ENCODE results near the gene TLE2. TPM values are rescaled to one million over a fixed set of nuclear protein-coding genes. Genes with fewer than 3 reads are reported as not detected.
"Not testable (repeated sequence)": the region's sequence is repeated elsewhere in the genome, so short reads cannot be mapped to it uniquely, and the experiment has no call there.

TLE2 gene
- total RNA-seq, 2 experiments from 2014 or later = 1.4 to 2.3 TPM

GRCh38 chr19:2994588-2995131 lies 34.4 kb downstream of the TLE2 start:
- peaks cover 4% of the 10 kb centered on the region for H3K36me3 Mint-ChIP-seq
- H3K27ac Mint-ChIP-seq = no peak overlapping the region
- no peak overlapping the region for H3K4me3 Mint-ChIP-seq
- H3K27me3 Mint-ChIP-seq = no peaks in the 10 kb centered on the region
- no peak for DNase-seq
- H3K4me1 Mint-ChIP-seq = no peaks in the 10 kb centered on the region
- no peaks in the 10 kb centered on the region for H3K9me3 Mint-ChIP-seq

- Mint-ChIP-seq H3K27ac (no peak overlapping the region), H3K27me3 (no peaks in the 10 kb centered on the region), H3K36me3 (no peaks in the 10 kb centered on the region), H3K4me1 (no peaks in the 10 kb centered on the region), H3K4me3 (no peak overlapping the region), H3K9me3 (no peaks in the 10 kb centered on the region)
- no peak for DNase-seq
These were observed 35.5 kb downstream of the TLE2 start for GRCh38 chr19:2993579-2993978.

GRCh38 chr19:2992958-2993357 lies 36.1 kb downstream of the TLE2 start:
- Mint-ChIP-seq H3K9me3 (no peaks in the 10 kb centered on the region), H3K27me3 (no peaks in the 10 kb centered on the region)

GRCh38 chr19:2992333-2992732 lies 36.7 kb downstream of the TLE2 start:
- H3K27me3 Mint-ChIP-seq, DNase-seq, H3K9me3 Mint-ChIP-seq, H3K27ac Mint-ChIP-seq, H3K36me3 Mint-ChIP-seq, H3K4me1 Mint-ChIP-seq, H3K4me3 Mint-ChIP-seq: not testable (repeated sequence)

More at GRCh38 chr19:2992958-2993357, 36.1 kb downstream of the TLE2 start:
- DNase-seq = no peak
- Mint-ChIP-seq H3K36me3 (no peaks in the 10 kb centered on the region), H3K4me1 (no peaks in the 10 kb centered on the region), H3K4me3 (no peak overlapping the region), H3K27ac (no peak overlapping the region)

- Mint-ChIP-seq H3K4me1 (no peaks in the 10 kb centered on the region), H3K27me3 (peaks cover 2% of the 10 kb centered on the region), H3K4me3 (no peak overlapping the region), H3K36me3 (no peaks in the 10 kb centered on the region), H3K9me3 (no peaks in the 10 kb centered on the region), H3K27ac (no peak overlapping the region)
- DNase-seq = no peak
These were observed 39.7 kb downstream of the TLE2 start for GRCh38 chr19:2989236-2989946.

GRCh38 chr19:2988568-2988967 lies 40.5 kb downstream of the TLE2 start:
- Mint-ChIP-seq H3K4me1 (no peaks in the 10 kb centered on the region), H3K27me3 (peaks cover 9% of the 10 kb centered on the region), H3K9me3 (no peaks in the 10 kb centered on the region), H3K4me3 (no peak overlapping the region), H3K36me3 (no peaks in the 10 kb centered on the region), H3K27ac (no peak overlapping the region)
- no peak for DNase-seq

GRCh38 chr19:2987797-2988196 lies 41.3 kb downstream of the TLE2 start:
- Mint-ChIP-seq H3K27me3 (peaks cover 16% of the 10 kb centered on the region), H3K36me3 (no peaks in the 10 kb centered on the region), H3K27ac (no peak overlapping the region), H3K9me3 (no peaks in the 10 kb centered on the region), H3K4me3 (no peak overlapping the region), H3K4me1 (no peaks in the 10 kb centered on the region)
- no peak for DNase-seq

GRCh38 chr19:2986951-2987524 lies 42.0 kb downstream of the TLE2 start:
- Mint-ChIP-seq H3K27me3 (peaks cover 16% of the 10 kb centered on the region), H3K4me3 (no peak overlapping the region), H3K4me1 (no peaks in the 10 kb centered on the region), H3K27ac (no peak overlapping the region), H3K9me3 (no peaks in the 10 kb centered on the region), H3K36me3 (no peaks in the 10 kb centered on the region)
- no peak for DNase-seq

GRCh38 chr19:2984215-2984528 lies 44.9 kb downstream of the TLE2 start:
- Mint-ChIP-seq H3K36me3 (no peaks in the 10 kb centered on the region), H3K4me3 (no peak overlapping the region), H3K27me3 (peaks cover 21% of the 10 kb centered on the region), H3K27ac (no peak overlapping the region), H3K9me3 (no peaks in the 10 kb centered on the region), H3K4me1 (no peaks in the 10 kb centered on the region)
- DNase-seq = no peak

- Mint-ChIP-seq H3K36me3 (no peaks in the 10 kb centered on the region), H3K4me1 (no peaks in the 10 kb centered on the region), H3K4me3 (no peak overlapping the region), H3K27me3 (peaks cover 21% of the 10 kb centered on the region), H3K9me3 (no peaks in the 10 kb centered on the region), H3K27ac (no peak overlapping the region)
- no peak for DNase-seq
These were observed 45.5 kb downstream of the TLE2 start for GRCh38 chr19:2983351-2984214.

GRCh38 chr19:2982983-2983350 lies 46.1 kb downstream of the TLE2 start:
- Mint-ChIP-seq H3K4me3 (no peak overlapping the region), H3K9me3 (no peaks in the 10 kb centered on the region), H3K27me3 (peaks cover 21% of the 10 kb centered on the region), H3K36me3 (no peaks in the 10 kb centered on the region), H3K4me1 (no peaks in the 10 kb centered on the region), H3K27ac (no peak overlapping the region)
- no peak for DNase-seq

- Mint-ChIP-seq H3K36me3 (no peaks in the 10 kb centered on the region), H3K27me3 (peaks cover 21% of the 10 kb centered on the region), H3K4me3 (no peak overlapping the region), H3K27ac (no peak overlapping the region), H3K4me1 (no peaks in the 10 kb centered on the region), H3K9me3 (no peaks in the 10 kb centered on the region)
- DNase-seq = no peak
These were observed 46.5 kb downstream of the TLE2 start for GRCh38 chr19:2982561-2982960.

GRCh38 chr19:2981898-2982297 lies 47.2 kb downstream of the TLE2 start:
- Mint-ChIP-seq H3K9me3 (no peaks in the 10 kb centered on the region), H3K27me3 (peaks cover 21% of the 10 kb centered on the region), H3K4me1 (peaks cover 2% of the 10 kb centered on the region), H3K27ac (no peak overlapping the region), H3K4me3 (no peak overlapping the region), H3K36me3 (no peaks in the 10 kb centered on the region)
- no peak for DNase-seq

GRCh38 chr19:2978772-2979171 lies 50.3 kb downstream of the TLE2 start:
- H3K27me3 Mint-ChIP-seq = peaks cover 19% of the 10 kb centered on the region

GRCh38 chr19:2978166-2978767 lies 50.8 kb downstream of the TLE2 start:
- no peak for DNase-seq
- Mint-ChIP-seq H3K4me1 (peaks cover 12% of the 10 kb centered on the region), H3K9me3 (no peaks in the 10 kb centered on the region), H3K4me3 (peak overlapping the region; percentile 91), H3K27ac (no peak overlapping the region), H3K27me3 (peaks cover 14% of the 10 kb centered on the region), H3K36me3 (no peaks in the 10 kb centered on the region)

More at GRCh38 chr19:2978772-2979171, 50.3 kb downstream of the TLE2 start:
- Mint-ChIP-seq H3K27ac (no peak overlapping the region), H3K36me3 (no peaks in the 10 kb centered on the region), H3K9me3 (no peaks in the 10 kb centered on the region), H3K4me1 (peaks cover 12% of the 10 kb centered on the region), H3K4me3 (no peak overlapping the region)
- no peak for DNase-seq

Measured in activated naive CD8-positive, alpha-beta T cell treated with anti-CD3 and anti-CD28 coated beads for 36 hours (primary cell).